Cardiac fibroblast (primary cell): ENCODE data around the gene DUS3L.
"Not testable (repeated sequence)": the region's sequence is repeated elsewhere in the genome, so short reads cannot be mapped to it uniquely, and the experiment has no call there.

Experiments used
- DNase-seq, 2 donors: peaks; one replicate each; pipeline versions ENCODE4 v3.0.0 to v3.0.0-alpha.2; 2010; ENCODE audit warnings: low read depth in 2 of 2
- H3K4me3 ChIP-seq, 2 donors: replicated peaks in 1 of 2; 1 replicate in 1 of 2; 2 replicates in 1 of 2; pipeline ENCODE4 v1.5.1; 2011; ENCODE audit warnings: low read depth in 2 of 2, low read length in 2 of 2, mild to moderate bottlenecking in 2 of 2, moderate library complexity in 1 of 2
- CTCF ChIP-seq: IDR thresholded peaks from one replicate; pipeline ENCODE4 v1.5.1; 2011; ENCODE audit warnings: low read depth, mild to moderate bottlenecking, low read length, inconsistent platforms

Gene DUS3L

GRCh38 chr19:5762608-5763217 lies 28.2 kb downstream of the DUS3L start:
- no peak for TF ChIP-seq CTCF
- no peak for DNase-seq
- no peak overlapping the region for H3K4me3 ChIP-seq

- no peak overlapping the region for H3K4me3 ChIP-seq
- TF ChIP-seq CTCF: no peak
- DNase-seq: no peak
These were observed 37.2 kb downstream of the DUS3L start for GRCh38 chr19:5753743-5754142.

DNA sequence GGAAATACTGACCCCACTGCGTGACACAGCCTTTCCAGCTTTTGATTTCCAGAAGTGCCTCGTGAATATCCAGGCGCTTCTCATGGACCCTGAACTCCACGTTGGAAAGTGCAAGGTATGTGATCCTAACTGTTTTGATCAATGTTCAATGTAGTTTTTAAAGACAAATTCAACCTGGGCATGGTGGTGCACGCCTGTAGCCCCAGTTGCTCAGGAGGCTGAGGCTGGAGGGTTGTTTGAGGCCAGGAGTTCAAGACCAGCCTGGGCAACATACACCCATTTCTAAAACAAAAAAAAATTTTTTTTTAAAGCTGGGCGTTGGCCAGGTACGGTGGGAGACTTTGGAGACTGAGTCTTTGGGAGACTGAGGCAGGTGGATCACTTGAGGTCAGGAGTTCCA lies 39.3 kb downstream of the DUS3L start:
- TF ChIP-seq CTCF: no peak
- no peak for DNase-seq
- H3K4me3 ChIP-seq: no peak overlapping the region

- TF ChIP-seq CTCF: no peak
- no peak for DNase-seq
- no peak overlapping the region for H3K4me3 ChIP-seq
These were observed 41.5 kb downstream of the DUS3L start for GRCh38 chr19:5749505-5749904.

GRCh38 chr19:5748920-5749319 lies 42.0 kb downstream of the DUS3L start:
- H3K4me3 ChIP-seq, DNase-seq: not testable (repeated sequence)

- not testable (repeated sequence) for DNase-seq, H3K4me3 ChIP-seq
These were observed 46.0 kb downstream of the DUS3L start for GRCh38 chr19:5744999-5745398.

DNA sequence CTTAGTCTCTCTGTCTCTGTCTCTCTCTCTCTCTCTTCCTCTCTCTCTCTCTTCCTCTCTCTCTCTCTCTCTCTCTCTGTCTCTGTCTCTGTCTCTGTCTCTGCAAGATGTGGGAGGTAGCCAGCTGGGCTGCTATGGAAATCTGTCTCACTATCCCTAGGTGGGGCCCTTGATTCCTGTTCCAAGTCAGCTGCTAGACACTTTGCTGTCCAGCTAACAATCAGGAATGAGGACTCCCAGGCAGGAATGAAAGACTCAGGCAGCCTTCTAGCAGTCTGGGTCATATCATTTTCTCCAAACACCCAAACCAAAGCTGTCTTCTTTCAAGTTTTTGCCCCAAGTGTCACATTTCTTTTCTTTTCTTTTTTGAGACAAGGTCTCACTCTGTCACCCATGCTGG lies 47.3 kb downstream of the DUS3L start:
- no peak overlapping the region for H3K4me3 ChIP-seq
- DNase-seq: no peak
- TF ChIP-seq CTCF: no peak

GRCh38 chr19:5742051-5742450 lies 48.9 kb downstream of the DUS3L start:
- no peak for TF ChIP-seq CTCF
- no peak overlapping the region for H3K4me3 ChIP-seq
- no peak for DNase-seq
